ENCODE data around the gene SPTBN5. TPM values are rescaled to one million over a fixed set of nuclear protein-coding genes. Genes with fewer than 3 reads are reported as not detected.

Gene SPTBN5
- total RNA-seq, 1 experiment from 2014 or later = 0.16 TPM

DNA sequence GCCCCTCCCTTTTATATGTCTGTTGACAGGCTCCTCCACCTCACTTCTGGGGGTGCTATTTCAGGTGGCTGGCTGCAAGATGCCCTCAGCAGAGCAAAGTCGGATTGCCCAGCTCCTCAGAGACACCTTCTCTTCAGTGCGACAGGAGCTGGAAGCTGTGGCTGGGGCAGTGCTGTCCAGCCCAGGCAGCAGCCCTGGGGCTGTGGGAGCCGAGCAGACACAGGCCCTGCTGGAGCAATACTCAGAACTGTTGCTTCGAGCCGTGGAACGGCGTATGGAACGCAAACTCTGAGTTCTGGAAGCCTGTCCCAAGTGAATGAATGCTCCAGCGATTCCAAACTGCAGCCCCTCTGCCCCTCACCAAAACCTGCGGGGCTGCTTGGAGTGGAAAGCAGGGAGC is 68.7 kb downstream of the SPTBN5 start:
- DNase-seq (ENCODE audit: low spot score) = no peak

DNA sequence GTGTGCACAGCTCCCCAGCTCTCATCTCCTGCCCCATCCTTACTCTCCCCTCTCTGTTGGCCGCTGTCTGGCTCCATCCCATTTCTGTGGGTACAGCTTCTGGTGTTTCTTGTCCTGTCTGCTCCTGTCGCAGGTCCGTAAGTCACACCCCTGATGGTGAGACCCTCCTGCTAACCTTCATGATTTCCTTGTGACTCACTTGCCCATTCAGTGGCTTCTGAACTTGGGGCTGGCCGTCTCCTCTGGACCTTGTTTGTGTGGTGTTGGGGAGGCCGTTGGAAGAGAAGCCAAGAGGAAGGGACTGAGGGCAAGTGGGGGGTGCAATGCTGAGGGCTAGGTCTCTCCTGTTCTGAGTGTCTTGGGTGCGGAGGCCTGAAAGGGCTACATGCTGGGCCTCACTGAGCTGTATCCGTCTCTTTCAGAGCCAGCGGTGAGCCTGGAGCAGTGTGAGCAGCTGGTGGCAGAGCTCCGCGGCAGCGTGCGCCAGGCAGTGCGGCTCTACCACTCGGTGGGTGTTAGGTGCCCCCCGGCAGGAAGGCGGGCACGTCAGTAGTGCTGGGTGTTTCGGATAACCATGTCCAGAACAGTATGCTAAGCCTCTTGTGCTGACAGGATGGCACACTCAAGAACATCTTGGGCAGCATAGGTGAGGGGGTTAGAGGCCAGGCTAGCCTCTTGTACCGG is 69.6 kb downstream of the SPTBN5 start:
- no peak for DNase-seq (ENCODE audit: low spot score)

DNA sequence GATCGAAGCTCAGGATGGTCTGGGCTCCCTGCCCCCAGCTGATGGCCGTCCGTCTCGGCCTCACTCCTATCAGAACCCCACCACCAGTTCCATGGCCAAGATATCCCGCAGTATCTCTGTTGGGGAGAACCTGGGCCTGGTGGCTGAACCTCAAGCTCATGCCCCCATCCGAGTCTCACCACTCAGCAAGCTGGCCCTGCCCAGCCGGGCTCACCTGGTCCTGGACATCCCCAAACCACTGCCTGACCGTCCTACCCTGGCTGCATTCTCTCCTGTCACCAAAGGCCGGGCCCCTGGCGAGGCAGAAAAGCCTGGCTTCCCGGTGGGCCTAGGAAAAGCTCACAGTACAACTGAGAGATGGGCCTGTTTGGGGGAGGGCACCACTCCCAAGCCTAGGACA is 70.4 kb downstream of the SPTBN5 start:
- DNase-seq (ENCODE audit: low spot score) = no peak

DNA sequence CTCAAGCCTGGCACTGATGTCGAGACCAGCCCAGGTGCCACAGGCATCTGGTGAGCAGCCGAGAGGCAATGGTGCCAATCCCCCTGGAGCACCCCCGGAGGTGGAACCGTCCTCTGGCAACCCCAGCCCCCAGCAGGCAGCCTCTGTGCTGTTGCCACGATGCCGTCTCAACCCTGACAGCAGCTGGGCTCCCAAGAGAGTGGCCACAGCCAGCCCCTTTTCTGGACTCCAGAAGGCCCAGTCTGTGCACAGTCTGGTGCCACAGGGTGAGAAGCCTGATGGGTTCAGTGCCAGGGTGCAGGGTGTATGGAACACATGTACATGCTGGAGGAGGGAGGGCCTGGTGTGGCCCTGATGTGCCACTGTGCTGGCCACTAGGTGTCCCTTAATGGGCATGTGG is 70.9 kb downstream of the SPTBN5 start:
- DNase-seq (ENCODE audit: low spot score) = no peak

DNA sequence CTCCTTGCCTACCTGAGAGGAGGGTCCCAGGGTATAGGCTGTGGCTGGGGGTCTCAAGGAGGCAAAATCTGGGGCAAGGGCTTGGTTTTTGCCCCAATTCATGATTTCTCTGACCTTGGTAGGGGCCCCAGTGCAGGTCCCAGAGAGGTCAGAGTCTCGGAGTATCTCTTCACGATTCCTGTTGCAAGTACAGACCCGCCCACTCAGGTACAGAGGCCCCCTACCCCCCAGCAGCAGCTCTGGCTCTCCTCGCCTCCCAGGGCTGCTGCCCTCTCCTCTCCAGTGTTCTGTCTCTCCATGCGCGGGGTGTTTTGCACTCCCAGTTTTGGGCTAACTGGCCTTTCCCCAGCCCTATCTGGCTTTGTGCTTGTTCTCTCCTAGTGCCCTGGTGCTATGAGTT is 71.4 kb downstream of the SPTBN5 start:
- no peak for DNase-seq (ENCODE audit: low spot score)

DNA sequence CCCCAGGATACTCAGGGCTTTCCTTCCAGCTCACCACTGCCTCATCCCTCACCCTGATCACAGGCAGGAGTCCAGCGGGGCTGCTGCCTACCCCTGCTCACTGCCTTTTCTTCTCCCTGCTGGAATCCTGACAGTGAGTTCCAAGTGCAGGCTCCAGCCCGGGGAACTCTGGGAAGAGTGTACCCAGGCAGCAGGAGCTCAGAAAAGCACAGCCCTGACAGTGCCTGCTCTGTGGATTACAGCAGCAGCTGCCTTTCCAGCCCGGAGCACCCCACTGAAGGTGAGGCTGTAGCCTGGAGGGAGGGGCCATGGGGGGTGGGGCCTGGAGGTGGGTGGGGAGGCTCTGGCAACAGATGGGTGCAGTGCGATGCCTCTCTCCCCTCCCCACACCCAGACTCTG is 72.0 kb downstream of the SPTBN5 start:
- DNase-seq (ENCODE audit: low spot score) = no peak

DNA sequence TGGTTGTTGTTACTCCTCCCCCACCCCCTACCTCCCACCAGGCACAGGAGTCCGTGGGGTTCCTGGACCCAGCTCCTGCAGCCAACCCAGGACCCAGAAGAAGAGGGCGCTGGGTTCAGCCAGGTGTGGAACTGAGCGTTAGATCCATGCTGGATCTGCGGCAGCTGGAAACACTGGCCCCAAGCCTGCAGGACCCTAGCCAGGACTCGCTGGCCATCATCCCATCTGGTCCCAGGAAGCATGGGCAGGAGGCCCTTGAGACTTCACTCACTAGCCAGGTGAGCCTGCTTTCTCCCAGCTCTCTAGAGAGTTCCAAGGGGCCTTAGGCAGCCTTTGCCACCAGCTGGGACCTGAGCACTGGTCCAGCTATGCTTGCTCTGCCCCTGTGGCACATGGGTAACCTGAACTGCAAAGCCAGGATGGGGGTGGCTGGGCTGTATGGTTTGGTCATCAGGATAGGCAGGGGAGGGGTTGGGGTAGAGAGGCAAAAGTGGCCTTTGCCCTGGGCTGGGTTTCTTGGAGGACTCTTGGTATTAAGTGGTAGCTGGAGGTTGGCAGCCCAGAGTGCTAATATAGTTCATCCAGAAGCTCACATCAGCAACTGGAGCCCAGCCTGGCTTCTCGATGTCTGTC is 72.9 kb downstream of the SPTBN5 start:
- DNase-seq (ENCODE audit: low spot score) = no peak

DNA sequence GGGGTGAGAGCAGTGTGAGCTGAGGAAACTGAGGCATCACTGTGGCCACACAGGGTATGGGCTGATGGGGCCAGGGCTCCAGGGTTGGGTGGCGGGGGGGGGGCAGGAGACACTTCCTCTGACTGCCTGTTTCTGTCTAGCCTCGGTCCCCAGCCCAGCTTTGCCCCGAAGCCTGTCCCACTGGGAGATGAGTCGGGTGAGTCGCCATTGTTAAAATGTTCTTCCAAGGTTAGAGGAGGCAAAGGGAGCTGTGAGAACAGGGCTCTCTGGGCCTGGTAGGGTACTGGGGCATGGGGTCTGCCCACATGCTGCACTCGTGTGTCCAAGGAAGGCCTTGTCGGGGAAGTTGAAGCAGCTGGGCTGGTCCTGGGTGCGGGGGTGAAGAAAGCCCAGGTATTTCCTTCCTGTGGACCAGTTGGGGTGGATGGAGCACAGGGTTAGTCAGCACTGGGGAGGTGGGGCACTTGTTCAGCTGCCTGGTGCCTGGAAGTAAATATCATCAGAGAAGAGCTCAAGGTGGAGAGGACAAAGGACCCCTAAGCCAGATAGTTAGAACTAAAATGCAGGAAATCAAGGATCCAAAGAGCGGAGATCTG is 74.3 kb downstream of the SPTBN5 start:
- DNase-seq (ENCODE audit: low spot score) = no peak

DNA sequence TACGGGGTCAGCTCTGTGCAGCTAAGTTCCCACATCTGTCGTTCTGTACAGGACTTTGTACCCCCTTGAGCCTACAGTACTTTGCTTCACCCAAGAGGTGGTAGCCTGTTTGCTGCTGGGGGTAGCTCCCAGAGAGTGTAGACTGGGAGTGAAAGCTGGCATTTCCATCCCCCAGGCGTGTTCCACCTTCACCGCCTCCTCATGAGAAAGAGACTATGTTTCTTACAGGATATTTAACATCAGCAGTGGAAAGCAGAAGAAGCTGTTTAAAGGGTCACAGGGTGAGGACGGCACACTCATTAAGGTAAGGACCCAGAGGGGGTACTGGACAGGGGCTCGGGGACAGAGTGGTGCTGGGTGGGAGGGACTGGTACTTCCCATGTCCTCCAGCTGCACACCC is 76.1 kb downstream of the SPTBN5 start:
- no peak for DNase-seq (ENCODE audit: low spot score)

DNA sequence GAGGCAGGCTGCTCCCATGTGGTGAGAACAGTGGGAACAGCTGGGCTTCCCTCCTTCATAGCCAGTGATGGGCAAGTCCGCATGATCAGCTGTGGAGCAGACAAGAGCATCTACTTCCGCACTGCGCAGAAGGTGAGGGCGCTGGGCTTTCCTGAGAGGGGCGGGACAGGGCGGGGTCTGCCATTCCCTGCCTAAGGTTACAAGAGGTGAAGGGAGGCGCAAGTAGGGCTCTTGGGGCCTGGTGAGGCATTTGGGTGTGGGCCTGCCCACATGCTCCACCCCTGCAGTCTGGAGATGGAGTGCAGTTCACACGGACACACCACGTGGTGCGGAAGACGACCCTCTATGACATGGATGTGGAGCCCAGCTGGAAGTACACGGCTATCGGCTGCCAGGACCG is 76.5 kb downstream of the SPTBN5 start:
- DNase-seq (ENCODE audit: low spot score) = no peak

DNA sequence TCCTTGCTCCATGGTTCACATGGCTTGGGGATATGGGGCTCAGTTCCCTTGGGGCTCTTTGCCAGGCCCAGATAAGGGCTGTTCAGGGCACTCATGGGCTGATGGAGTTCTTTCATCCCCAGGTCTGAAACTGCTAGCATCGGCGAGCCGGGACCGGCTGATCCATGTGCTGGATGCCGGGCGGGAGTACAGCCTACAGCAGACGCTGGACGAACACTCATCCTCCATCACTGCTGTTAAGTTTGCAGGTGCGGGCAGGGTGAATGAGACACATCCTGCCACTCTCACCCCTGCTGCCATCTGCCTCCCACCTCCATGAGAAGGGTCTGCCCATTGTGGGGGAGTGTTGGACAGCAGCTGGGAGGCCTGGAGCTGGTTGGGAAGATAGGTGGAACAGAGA is 77.1 kb downstream of the SPTBN5 start:
- DNase-seq (ENCODE audit: low spot score) = no peak

DNA sequence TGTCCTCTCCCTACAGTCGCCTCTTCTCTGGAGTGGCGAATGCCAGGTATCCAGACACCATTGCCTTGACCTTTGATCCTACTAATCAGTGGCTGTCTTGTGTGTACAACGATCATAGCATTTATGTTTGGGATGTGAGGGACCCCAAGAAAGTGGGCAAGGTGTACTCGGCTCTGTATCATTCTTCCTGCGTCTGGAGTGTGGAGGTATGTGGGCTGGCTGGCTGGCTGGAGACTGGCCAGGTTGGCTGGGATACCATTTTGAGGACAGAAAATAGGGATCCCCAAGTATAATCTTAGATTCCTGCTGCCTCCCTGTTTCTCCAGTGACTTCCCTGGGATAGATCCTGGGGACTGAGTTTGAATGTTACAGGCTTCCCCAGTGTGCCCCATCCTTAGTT is 79.3 kb downstream of the SPTBN5 start:
- no peak for DNase-seq (ENCODE audit: low spot score)

DNA sequence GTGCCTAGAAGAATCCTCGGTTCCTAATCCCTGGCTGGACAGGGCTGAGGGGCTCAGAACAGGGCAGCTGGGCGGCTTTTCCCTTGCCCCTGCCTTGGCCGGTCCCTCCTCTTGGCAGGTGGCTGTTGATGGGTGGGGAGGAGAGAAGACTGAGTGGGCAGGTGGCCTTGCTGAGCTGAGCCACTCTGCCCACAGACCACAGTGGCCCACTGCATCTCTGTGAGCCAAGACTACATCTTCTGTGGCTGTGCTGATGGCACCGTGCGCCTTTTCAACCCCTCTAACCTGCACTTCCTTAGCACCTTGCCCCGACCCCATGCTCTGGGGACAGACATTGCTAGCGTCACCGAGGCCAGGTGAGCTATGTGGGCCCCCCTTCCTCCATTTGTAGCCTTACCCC is 80.4 kb downstream of the SPTBN5 start:
- DNase-seq (ENCODE audit: low spot score) = no peak

DNA sequence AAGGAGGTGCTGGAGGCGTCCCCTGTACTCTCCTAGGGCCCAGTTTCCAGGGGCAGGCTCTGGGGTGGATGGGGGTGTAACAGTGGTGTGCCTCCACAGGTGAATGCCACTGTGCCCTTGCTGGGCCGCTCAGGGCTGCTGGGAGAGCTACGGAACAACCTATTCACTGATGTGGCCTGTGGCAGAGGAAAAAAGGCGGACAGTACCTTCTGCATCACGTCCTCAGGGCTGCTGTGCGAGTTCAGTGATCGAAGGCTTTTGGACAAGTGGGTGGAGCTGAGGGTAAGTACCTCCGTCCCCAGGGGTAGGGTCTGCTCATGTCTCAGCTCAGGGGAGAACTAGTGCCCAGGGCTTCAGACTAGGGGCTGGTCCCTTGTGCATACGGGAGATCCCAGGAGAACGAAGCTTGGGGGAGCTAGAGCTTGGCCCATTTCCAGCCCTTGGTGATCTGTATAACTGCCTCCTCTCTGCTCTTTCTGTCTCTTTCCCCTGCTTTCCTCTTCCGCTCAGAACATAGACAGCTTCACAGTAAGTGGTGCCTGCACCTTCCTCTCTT is 81.0 kb downstream of the SPTBN5 start:
- DNase-seq (ENCODE audit: low spot score) = no peak

DNA sequence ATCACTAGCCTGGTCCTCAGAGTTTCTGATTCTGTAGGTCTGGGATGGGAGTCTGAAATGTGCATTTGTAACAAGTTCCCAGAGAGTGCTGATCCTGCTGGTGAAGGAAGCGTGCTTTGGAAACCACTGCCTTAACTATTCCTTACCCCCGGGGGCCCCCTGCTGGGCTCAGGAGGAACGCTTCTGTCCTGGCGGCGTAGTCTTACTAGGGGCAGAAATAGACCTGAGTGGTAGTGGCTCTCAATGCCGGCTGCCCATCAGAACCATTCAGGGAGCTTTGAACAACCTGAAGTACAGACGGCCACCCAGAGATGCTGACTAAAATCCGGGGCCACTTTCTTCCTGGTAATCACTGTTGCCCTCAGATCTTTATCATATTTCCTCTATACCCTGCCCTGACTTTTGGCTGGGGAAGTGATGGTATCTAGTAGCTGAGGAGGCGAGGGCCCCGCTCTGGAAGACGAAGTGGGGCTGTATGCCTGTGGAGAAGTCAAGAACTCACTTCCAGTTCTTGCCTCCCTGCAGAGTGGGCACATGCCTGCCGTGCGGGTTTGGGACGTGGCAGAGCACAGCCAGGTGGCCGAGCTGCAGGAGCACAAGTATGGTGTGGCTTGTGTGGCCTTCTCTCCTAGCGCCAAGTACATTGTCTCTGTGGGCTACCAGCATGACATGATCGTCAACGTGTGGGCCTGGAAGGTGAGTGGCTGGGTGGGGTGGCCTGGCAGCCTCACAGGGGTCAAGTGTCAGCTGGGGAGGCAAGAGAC is 82.2 kb downstream of the SPTBN5 start:
- peak; percentile 64 for DNase-seq (ENCODE audit: low spot score)

DNA sequence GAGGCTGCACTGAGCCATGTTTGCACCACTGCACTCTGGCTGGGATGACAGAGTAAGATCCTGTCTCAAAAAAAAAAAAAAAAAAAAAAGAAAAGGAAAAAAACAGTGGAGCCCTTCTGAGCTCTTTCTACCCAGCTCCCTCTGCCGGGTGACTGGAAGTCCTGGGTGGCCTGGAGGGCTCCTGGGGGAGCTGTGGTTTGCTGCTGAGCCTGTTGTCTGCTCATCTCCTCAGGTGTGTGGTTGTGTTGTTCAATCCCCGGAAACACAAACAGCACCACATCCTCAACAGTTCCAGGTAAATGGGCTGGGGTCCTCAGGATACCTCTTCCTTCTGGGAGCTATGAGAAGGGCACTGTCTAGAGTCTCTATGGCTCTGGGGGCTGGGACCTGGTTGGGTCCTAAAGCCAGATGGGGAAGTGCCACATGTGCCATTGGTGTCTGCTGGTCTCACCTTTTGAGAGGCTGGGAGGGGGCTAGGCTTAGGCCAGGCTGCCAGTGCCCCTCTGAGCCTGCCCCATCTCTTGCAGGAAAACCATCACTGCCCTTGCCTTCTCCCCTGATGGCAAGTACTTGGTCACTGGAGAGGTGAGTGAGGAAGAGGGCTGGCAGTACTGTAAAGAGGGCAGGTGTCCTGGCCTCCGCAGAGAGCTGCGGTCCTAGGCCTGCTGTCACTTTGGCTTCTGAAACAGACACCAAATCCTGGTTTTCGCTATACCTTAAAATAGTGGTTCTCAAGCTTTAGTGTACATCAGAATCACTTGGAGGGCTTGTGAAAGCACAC is 83.0 kb downstream of the SPTBN5 start:
- DNase-seq (ENCODE audit: low spot score) = no peak

DNA sequence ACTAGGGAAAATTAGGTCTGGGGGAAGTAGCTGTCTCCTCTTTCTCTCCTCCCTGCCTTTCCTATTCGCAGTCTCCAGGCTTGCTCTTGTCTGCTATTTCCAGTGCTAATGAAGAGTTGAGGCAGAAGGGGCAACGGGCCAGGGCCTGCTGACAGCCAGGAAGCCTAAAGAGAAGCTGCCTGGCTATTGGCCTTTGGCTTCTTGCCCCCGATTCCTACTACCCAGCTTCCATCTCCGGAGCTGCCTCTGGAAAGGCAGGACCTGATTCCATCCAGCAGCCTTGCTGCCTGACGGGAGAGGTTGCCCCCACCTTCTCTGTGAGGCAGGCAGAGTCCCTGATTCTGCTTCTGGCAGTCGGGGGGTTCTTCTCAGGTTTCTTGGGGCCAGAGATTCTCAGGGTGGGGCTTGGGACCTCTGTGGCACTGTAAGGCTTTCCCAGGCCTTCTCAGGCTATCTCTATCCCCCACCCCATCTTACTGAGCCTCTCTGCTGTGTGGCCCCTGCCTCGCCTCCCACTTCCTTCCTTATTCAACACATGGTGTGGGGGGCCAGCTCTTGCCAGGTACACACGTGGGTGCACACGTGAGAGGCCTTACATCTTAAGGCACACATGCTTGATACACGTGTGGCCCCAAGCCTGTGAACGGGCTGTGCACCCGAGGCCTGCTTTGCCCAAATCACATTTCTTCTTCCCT is 84.2 kb downstream of the SPTBN5 start:
- no peak for DNase-seq (ENCODE audit: low spot score)

DNA sequence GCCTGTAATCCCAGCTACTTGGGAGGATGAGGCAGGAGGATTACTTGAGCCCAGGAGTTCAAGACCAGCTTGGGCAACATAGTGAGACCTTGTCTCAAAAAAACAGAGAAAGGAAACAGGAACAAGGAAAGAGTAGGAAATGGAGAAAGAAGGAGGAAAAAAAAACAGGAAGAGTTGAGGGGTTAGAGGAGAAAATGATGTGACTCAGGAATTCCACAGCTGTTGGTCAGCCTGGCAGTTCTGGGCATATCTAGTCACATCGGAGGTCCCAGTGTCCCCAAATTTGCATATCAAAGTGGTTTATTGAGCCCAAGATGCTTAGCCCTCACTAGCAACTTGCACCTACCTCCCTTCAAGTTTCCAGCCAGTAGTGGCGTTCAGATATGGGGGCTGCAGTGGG is 84.7 kb downstream of the SPTBN5 start:
- DNase-seq (ENCODE audit: low spot score) = peak; percentile 67

DNA sequence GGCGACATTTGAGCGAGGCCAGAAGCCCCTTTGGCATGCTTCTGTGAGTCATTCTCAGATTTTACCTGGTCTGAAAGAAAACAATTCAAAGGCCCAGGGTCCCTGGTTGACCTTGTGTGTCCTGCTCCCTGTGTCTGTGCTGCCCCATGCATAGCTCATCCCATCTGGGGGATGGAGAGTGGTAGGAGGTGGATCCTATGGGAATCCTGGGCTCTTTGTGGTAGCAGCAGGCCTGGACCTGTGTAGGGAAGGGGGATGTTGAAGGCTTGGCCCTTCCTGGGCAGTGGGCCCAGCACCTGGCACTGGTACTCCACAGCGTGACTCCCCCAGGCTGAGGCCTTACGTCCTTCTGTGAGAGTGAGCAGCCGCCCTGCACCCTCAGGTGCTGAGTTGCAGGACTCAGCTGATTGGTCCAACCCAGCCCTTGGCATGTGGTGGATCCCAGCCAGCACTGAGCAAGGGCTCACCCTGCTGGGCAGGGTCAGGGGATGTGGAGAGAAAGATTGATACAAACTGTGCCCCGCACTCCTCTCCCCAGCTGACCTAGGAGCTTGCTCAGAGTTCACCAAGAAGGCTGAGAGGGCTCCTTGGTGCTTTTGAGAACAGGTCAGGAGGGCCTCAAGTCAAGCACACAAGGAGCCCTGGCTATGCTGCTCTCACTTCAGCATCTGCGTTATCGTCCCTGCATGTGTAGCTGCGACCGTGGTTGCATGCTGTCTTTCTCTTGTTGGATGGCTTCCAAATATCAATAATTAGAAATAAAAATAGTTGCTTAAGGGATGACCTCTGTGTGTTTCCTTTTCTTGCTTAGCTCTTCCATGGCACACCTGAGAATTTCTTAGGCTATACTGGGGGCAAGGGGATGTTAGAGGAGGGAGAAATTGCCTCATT is 87.3 kb downstream of the SPTBN5 start:
- peak; percentile 41 for DNase-seq (ENCODE audit: low spot score)

DNA sequence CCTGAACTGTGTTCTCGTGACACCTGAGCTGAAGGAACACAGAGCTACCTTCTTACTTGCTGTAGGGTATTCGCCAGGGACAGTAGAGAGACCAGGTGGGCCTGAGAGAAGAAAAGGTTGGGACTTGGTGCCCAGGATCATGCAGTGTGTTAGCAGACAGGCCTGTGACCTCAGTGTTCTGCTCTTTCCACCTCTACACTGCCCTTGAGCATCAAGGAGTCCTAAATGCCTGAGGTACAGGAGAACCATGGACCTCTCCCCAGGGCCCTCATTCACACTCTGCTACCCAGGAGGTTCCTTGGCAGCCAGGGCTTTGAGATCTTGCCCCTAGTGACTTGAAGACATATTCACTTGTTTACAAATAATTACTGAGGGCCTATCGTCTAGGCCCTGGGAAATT is 88.1 kb downstream of the SPTBN5 start:
- no peak for DNase-seq (ENCODE audit: low spot score)

Measured in A172 (cell line).